Middle frontal gyrus (tissue), 1 donor: ENCODE measurements around the gene NPY1R.

Experiments
- DNase-seq: peaks from one replicate; pipeline ENCODE4 v3.0.0-alpha.2; 2015; ENCODE audit warnings: low spot score; ENCODE audit errors: extremely low spot score

NPY1R gene

GRCh38 chr4:163332526-163333406 lies at the start of gene NPY1R:
Gene NPY1R, minus strand, starts transcription at chr4:163332596. Its CDS starts 6,042 bp downstream, at chr4:163326554.
- peak; percentile 66 for DNase-seq

- DNase-seq, result no peak
Observed at GRCh38 chr4:163380703-163381102, 48.3 kb upstream of the NPY1R start.

- DNase-seq, result no peak
Observed at GRCh38 chr4:163378661-163379060, 46.3 kb upstream of the NPY1R start.

- DNase-seq, result no peak
Observed at GRCh38 chr4:163372029-163372428, 39.6 kb upstream of the NPY1R start.

GRCh38 chr4:163367651-163368050 lies 35.3 kb upstream of the NPY1R start:
- DNase-seq, result no peak

GRCh38 chr4:163356104-163356503 lies 23.7 kb upstream of the NPY1R start:
- DNase-seq, result no peak

GRCh38 chr4:163353054-163353453 lies 20.7 kb upstream of the NPY1R start:
- no peak for DNase-seq

GRCh38 chr4:163350672-163351071 lies 18.3 kb upstream of the NPY1R start:
- DNase-seq, result no peak

- no peak for DNase-seq
Observed at GRCh38 chr4:163344147-163345125, 12.0 kb upstream of the NPY1R start.

GRCh38 chr4:163343604-163344146 lies 11.3 kb upstream of the NPY1R start, which contains the start of gene NPY5R:
Gene NPY5R, plus strand, starts transcription at chr4:163343892. Its CDS starts 6,382 bp downstream, at chr4:163350274.
- no peak for DNase-seq

- no peak for DNase-seq
Observed at GRCh38 chr4:163335384-163335783, 3.0 kb upstream of the NPY1R start.

- no peak for DNase-seq
Observed at GRCh38 chr4:163331629-163332376, 593 bp downstream of the NPY1R start.

- DNase-seq, result no peak
Observed at GRCh38 chr4:163330916-163331628, 1.3 kb downstream of the NPY1R start.

GRCh38 chr4:163317110-163317509 lies 15.3 kb downstream of the NPY1R start:
- no peak for DNase-seq

GRCh38 chr4:163309466-163309865 lies 22.9 kb downstream of the NPY1R start:
- DNase-seq, result no peak

GRCh38 chr4:163303069-163303468 lies 29.3 kb downstream of the NPY1R start:
- no peak for DNase-seq

GRCh38 chr4:163300445-163300844 lies 32.0 kb downstream of the NPY1R start:
- DNase-seq, result no peak

- no peak for DNase-seq
Observed at GRCh38 chr4:163295138-163295537, 37.3 kb downstream of the NPY1R start.

GRCh38 chr4:163284304-163284703 lies 48.1 kb downstream of the NPY1R start:
- DNase-seq, result no peak
